Effector CD4-positive, alpha-beta T cell (primary cell): Measurements from ENCODE around the gene SNN.

Experiments
- DNase-seq: peaks from one replicate; pipeline ENCODE4 v3.0.0-alpha.2; 2020

The SNN gene

GRCh38 chr16:11705311-11706025, 37.2 kb downstream of the SNN start:
- DNase-seq: no peak

- no peak for DNase-seq
These were observed 38.0 kb downstream of the SNN start for GRCh38 chr16:11706180-11706742.

- DNase-seq: no peak
These were observed 39.5 kb downstream of the SNN start for GRCh38 chr16:11707679-11708197.

GRCh38 chr16:11708421-11708820, 40.2 kb downstream of the SNN start:
- no peak for DNase-seq

- DNase-seq: no peak
These were observed 43.4 kb downstream of the SNN start for GRCh38 chr16:11711662-11712061.

DNA sequence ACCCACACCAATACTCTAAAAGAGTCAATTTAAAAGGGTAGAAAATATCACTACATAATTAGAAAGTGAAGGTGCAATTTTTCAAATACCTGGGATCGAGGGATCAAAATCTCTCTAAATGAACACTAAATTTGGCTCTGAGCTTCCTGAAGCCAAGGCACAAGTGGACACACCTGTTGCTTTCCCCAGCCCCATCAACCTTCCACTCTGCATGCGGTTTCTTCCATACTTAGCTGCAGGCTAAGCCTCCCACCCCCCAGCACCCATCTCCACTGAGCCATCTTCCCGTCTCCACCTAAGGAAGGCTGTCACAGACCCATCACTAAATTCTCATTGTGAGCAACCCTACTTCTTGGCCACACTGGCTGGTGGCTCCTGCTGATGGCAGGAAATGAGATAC, 43.9 kb downstream of the SNN start:
- no peak for DNase-seq

DNA sequence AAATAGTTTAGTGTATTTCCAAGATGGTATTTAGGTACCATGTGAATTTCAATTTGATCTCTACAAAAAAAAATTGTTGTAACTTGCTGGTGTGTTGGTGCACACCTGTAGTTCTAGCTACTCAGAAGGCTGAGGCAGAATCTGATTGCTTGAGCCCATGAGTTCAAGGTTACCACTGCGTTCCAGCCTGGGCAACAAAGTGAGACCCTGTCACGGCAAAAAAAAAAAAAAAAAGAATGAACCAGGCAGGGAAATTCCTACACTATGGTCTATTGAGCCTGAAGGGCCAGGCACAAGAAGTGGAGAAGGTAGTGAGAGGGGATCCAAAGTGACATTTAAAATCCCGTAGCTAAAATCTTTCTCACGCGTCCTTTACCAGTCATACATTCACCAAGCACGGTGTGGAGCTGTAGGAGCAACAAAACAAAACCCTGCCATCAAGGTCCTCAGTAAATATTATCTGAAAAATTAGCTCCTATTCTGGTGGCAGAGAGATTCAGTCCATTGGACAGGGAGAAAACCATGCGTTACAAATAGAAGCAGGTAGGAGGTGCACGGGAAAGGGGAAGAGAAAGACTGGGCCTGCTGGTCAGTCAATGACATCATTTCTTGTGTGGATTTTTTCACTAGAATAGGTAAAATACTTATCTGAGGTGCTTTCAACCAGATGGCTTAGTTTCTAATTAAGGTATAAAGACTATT, 47.1 kb downstream of the SNN start:
- DNase-seq: no peak

- no peak for DNase-seq
These were observed 48.1 kb downstream of the SNN start for GRCh38 chr16:11716336-11716735.

DNA sequence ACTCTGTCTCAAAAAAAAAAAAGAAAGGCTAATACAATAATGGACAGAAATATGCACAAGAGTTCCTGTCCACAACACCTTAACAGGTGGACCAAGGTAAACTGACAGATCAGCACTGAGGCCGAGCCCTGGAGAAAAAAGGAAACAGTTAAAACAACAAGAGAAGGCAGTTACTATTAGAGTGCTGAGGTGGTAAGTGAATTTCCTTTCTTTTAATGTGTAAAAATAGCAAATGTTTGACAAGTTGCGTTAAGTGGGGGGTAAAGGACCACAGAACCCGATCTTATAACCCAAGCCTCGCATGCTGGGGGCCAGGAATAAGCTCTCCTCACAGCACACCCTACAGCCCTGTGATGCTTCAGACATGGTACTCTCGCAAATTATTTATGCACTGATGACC, 49.6 kb downstream of the SNN start:
- no peak for DNase-seq

- no peak for DNase-seq
These were observed 50.9 kb downstream of the SNN start for GRCh38 chr16:11719171-11719570.

DNA sequence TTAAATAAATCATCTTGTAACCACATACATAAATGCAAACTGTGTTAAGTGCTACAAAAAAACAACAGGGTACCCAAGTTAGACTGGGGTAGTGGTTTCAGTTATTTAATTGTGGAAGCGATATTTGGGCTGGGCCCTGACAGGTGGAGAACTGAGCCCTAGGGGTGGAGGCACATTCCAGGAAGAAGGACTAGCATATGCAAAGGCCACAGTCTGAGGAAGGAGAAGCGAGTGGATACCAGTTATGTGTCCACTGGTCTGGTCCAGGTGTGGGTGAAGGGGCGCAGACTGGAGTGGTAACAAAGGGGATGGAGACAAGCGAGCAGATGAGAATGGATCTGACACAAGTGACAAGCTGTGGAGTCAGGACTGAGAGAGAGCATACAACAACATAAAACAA, 51.5 kb downstream of the SNN start:
- no peak for DNase-seq

GRCh38 chr16:11721781-11722467, 53.7 kb downstream of the SNN start:
- DNase-seq: no peak

GRCh38 chr16:11722468-11722808, 54.2 kb downstream of the SNN start:
- no peak for DNase-seq

DNA sequence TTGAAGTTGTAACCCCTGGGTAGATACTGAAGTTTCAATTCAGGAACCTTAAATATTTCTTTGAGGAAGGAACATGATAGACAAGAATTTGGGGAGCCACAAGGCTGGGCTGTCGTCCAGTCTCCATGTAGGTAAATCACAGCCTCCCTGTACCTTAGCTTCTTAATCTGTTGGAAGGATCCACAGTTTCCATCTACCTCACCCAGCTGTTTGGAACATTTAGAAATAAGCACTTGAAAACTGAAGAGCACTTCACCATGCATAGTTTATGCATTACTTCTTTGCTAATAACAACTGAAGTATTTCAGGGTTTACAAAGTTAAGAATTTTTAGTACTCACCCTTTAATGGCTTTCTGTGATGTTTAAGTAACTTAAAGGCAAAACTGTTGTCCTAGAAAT, 57.2 kb downstream of the SNN start:
- no peak for DNase-seq

DNA sequence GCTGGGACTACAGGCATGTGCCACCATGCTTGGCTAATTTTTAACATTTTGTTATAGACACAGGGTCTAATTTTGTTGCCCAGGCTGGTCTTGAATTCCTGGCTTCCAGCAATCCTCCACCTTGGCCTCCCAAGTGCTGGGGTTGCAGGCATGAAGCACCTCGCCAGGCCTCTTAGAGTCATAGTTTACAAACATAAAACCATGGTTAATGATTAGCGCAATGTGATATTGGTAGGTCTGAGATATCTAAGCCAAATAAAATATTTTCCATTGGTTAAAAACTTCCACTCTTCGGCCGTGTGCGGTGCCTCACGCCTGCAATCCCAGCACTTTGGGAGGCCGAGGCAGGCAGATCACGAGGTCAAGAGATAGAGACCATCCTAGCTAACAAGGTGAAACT, 57.8 kb downstream of the SNN start:
- DNase-seq: no peak

DNA sequence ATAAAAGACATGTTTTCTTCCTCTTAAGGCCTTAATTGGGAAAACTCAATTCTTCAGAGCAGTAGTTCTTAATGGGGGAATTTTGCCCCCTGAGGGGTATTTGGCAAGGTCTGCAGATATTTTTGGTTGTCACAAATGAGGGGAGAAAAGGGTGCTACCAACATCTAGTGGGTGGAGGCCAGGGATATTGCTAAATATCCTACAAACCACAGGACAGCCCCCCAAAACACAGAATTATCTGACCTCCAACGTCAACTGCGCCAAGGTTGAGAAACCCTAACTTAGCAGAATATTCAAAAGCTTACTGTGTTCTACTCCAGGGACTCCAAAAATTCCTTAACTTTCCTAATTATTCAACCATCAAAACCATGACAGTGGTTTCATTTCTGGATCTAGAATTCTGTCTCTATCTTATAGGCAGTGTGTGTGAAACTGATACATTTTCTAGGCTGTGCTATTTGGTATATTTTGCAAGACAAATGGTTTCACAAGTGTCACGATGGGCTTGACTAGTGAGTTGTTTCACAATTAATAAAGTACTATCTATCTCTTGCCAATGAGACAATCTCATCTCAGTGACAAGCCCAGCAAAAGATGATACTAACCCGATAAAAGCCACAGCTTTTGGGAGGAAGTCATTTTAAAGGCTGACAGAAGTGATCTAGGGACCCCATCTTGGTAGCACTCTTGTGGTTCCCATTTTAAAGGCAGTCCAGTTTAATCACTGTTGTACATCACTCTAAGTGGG, 59.7 kb downstream of the SNN start:
- DNase-seq: no peak
